Measurements from ENCODE around the gene C1D. TPM values are rescaled to one million over a fixed set of nuclear protein-coding genes. Genes with fewer than 3 reads are reported as not detected.

Gene C1D
- total RNA-seq, 4 donors from 2014 or later, result 40.6 to 67.9 (median 48.2) TPM

- 84 to 88% methylated on average over 1 of the region's 1 CpG for WGBS, 2 donors
- Histone ChIP-seq H3K27ac (no peak overlapping the region), H3K4me3 (replicated peaks in 1 of 3) (no peak overlapping the region), H3K27me3 (no peaks in the 10 kb centered on the region), H3K4me1 (no peaks in the 10 kb centered on the region), H3K9me3 (no peaks in the 10 kb centered on the region), H3K36me3 (no peaks in the 10 kb centered on the region)
- DNase-seq, result no peak
- TF ChIP-seq POLR2A (IDR thresholded peaks at IDR 0.05) (no peak), CTCF (IDR thresholded peaks at IDR 0.05) (no peak)
- intact Hi-C loops (cut with DNase I), result no loop called here
Measured at GRCh38 chr2:68094111-68094510, 31.3 kb upstream of the C1D start.

- TF ChIP-seq CTCF (IDR thresholded peaks at IDR 0.05) (no peak), POLR2A (IDR thresholded peaks at IDR 0.05) (no peak)
- no peak overlapping the region for H3K27ac ChIP-seq
- H3K4me1 ChIP-seq, result no peaks in the 10 kb centered on the region
- no peaks in the 10 kb centered on the region for H3K36me3 ChIP-seq
- WGBS, 2 donors, result 90% methylated on average over 2 of the region's 2 CpGs
- H3K4me3 ChIP-seq (replicated peaks in 1 of 3), result no peak overlapping the region
- no peaks in the 10 kb centered on the region for H3K27me3 ChIP-seq
- intact Hi-C loops (cut with DNase I), result no loop called here
- H3K9me3 ChIP-seq, result no peaks in the 10 kb centered on the region
- DNase-seq, result no peak
Measured at GRCh38 chr2:68093634-68094033, 30.8 kb upstream of the C1D start.

- H3K27ac ChIP-seq, result no peak overlapping the region
- no peak overlapping the region for H3K4me3 ChIP-seq (replicated peaks in 1 of 3)
- no peaks in the 10 kb centered on the region for H3K36me3 ChIP-seq
- H3K27me3 ChIP-seq, result no peaks in the 10 kb centered on the region
- no peaks in the 10 kb centered on the region for H3K9me3 ChIP-seq
- no peaks in the 10 kb centered on the region for H3K4me1 ChIP-seq
- 48 to 63% methylated on average over 2 of the region's 2 CpGs for WGBS, 2 donors
- DNase-seq, result no peak
- no peak for TF ChIP-seq POLR2A (IDR thresholded peaks at IDR 0.05)
- TF ChIP-seq CTCF (IDR thresholded peaks at IDR 0.05), result no peak
- intact Hi-C loops (cut with DNase I), result no loop called here
Measured at GRCh38 chr2:68091439-68092034, 28.7 kb upstream of the C1D start.

- no peaks in the 10 kb centered on the region for H3K9me3 ChIP-seq
- 93 to 96% methylated on average over 1 of the region's 1 CpG for WGBS, 2 donors
- no peak for DNase-seq
- H3K27ac ChIP-seq, result no peak overlapping the region
- TF ChIP-seq POLR2A (IDR thresholded peaks at IDR 0.05) (no peak), CTCF (IDR thresholded peaks at IDR 0.05) (no peak)
- intact Hi-C loops (cut with DNase I), result no loop called here
- H3K36me3 ChIP-seq, result no peaks in the 10 kb centered on the region
- H3K4me3 ChIP-seq (replicated peaks in 1 of 3), result no peak overlapping the region
- no peaks in the 10 kb centered on the region for H3K27me3 ChIP-seq
- no peaks in the 10 kb centered on the region for H3K4me1 ChIP-seq
Measured at GRCh38 chr2:68089961-68090360, 27.2 kb upstream of the C1D start.

DNA sequence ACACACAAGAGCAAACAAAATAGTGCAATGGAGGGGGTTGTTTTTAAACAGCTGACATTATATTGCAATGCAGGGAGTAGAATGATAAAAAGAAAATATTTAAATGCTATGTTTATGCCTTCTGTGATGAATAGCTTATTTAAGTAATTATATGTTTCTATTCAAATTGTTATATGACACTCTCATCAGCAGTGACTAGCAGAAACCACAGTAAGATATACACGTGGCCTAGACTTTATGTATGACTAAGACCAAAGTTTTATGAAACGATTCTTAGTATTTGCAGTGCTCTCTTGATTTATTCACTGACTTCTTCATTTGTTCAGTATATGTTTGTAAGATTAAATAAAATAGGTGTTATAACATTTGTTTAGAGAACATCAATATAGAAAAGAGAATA, 26.1 kb upstream of the C1D start:
- DNase-seq, result no peak
- no peaks in the 10 kb centered on the region for H3K36me3 ChIP-seq
- 84 to 88% methylated on average over 2 of the region's 2 CpGs for WGBS, 2 donors
- TF ChIP-seq CTCF (IDR thresholded peaks at IDR 0.05), result no peak
- no peak for TF ChIP-seq POLR2A (IDR thresholded peaks at IDR 0.05)
- no peak overlapping the region for H3K27ac ChIP-seq
- H3K4me3 ChIP-seq (replicated peaks in 1 of 3), result no peak overlapping the region
- intact Hi-C loops (cut with DNase I), result no loop called here
- no peaks in the 10 kb centered on the region for H3K27me3 ChIP-seq
- no peaks in the 10 kb centered on the region for H3K9me3 ChIP-seq
- no peaks in the 10 kb centered on the region for H3K4me1 ChIP-seq

Measured in thyroid gland (tissue), 4 donors.